NCI-H2196 treated with DMSO at 0.1 percent for 48 hours (cell line): ENCODE results near the gene TLCD3A.
"Not testable (repeated sequence)": the region's sequence is repeated elsewhere in the genome, so short reads cannot be mapped to it uniquely, and the experiment has no call there.

Experiments used
- DNase-seq: peaks from one replicate; lab custom pipeline; 2025; ENCODE audit not compliant: unreplicated experiment; lab: John Stamatoyannopoulos, UW

Gene TLCD3A

GRCh38 chr17:784143-784542 is 51.7 kb downstream of the TLCD3A start:
- no peak for DNase-seq

- DNase-seq: not testable (repeated sequence)
Observed at GRCh38 chr17:785901-786300, 53.5 kb downstream of the TLCD3A start.

- DNase-seq: no peak
Observed at GRCh38 chr17:787641-788221, 55.3 kb downstream of the TLCD3A start.

- no peak for DNase-seq
Observed at GRCh38 chr17:788551-788950, 56.2 kb downstream of the TLCD3A start.

- no peak for DNase-seq
Observed at GRCh38 chr17:789160-789840, 56.9 kb downstream of the TLCD3A start.

GRCh38 chr17:789931-790873 is 57.8 kb downstream of the TLCD3A start:
- DNase-seq: not testable (repeated sequence)

GRCh38 chr17:790874-791247 is 58.5 kb downstream of the TLCD3A start:
- DNase-seq: not testable (repeated sequence)

- no peak for DNase-seq
Observed at GRCh38 chr17:791829-792228, 59.4 kb downstream of the TLCD3A start.

- DNase-seq: no peak
Observed at GRCh38 chr17:792277-792676, 59.9 kb downstream of the TLCD3A start.
